ENCODE data around the gene CSMD2.

CSMD2 gene

DNA sequence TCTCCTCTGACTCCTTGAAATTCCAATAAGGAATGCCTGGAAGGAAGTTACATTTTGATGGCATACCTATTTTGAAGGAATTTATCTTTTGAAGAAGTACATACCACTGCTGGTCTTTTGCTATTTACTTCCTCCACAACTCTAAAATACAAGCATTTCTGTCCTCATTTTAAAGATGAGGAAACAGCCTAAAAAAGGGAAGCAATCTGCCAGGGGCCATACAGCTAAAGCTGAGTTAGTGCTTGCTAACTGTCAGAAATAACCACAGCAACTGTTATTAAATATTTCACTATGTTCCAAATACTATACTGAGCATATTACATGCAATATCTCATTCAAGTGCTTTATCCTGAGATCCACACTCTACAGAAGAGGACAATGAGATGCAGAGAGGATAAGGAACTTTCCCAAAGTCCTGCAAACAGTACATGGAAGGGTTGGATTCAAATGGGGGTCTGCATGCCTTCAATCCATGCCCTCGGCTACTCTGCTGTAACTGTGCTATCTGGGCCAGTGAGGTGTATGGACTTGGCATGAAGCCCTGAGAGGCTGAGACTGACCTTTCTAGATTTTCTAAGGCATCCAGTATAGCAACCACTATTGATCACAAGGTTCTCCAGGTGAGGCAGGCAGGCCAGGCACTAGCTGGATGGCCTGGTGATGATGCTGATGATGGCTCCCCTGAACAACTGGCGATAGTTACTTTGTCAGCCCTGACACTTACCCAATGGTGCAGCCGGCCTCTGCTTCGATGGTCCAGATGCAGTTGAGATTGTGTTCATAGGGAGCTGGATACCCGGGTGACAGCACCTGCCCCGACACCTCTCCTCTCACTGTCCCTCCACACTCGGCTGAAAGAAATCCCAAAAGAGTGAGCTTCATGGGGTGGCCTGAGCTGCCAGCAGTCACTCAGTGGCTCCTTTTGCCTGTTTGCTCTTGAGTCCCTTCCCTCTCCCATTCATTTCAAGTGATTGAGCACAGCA, 472.5 kb downstream of the CSMD2 start:
- Histone ChIP-seq H3K36me3 (ENCODE audit: control insufficient read depth in 2 of 2, insufficient read depth in 2 of 2, low read length in 2 of 2) (no peaks in the 10 kb centered on the region), H3K9me3 (ENCODE audit: control insufficient read depth in 2 of 2, low read length in 2 of 2) (no peaks in the 10 kb centered on the region), H3K27ac (ENCODE audit: low read length) (no peak overlapping the region), H3K9ac (ENCODE audit: low read length in 2 of 2) (no peak overlapping the region), H3K4me1 (ENCODE audit: control insufficient read depth, insufficient read depth, low read length) (no peaks in the 10 kb centered on the region), H3K4me3 (ENCODE audit: low read length in 2 of 2) (no peak overlapping the region), H3K27me3 (ENCODE audit: control insufficient read depth in 1 of 2, insufficient read depth in 2 of 2, low read length in 2 of 2) (peaks cover 0 to 12% of the 10 kb centered on the region in 2 donors)

DNA sequence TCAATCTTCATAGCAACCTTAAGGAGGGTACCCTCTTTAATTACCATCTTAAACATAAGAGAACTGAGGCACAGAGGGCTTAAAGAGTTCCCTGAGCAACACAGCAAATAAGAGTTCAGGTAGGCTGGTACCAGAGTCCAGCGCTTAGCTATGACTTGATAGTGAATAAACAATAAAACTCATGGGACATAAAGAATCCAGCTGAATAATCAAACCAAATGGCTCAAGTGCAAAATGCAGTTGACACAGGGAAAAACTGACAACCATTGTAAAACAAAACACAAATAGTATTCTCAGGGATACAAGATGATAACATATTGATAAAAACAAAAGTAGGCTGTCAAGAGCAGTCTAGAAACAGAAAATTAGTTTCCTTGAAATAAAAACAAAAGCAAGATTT, 478.0 kb downstream of the CSMD2 start:
- H3K4me1 ChIP-seq (ENCODE audit: control insufficient read depth, insufficient read depth, low read length), result no peaks in the 10 kb centered on the region

DNA sequence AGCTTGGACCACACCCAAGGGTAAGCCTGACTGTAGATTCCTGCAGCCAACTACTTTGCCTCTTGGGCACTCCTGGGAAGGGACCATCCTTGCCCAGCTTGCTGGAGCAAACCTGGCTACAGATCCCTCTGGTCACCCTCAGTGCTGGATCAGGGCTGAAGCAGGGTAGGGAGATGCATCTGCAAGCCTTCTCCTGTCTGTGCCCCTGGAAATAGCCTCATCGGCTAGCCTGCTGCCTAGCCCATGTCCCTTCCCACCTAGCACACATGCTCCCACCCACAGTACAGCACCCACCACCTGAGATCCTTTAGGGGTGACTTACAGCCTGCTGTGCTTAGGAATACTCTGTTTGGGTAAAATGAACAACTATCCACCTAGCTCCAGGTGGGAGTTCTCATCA, 478.5 kb downstream of the CSMD2 start:
- no peak overlapping the region for H3K9ac ChIP-seq (ENCODE audit: low read length in 2 of 2)
- no peaks in the 10 kb centered on the region for H3K4me1 ChIP-seq (ENCODE audit: control insufficient read depth, insufficient read depth, low read length)
- H3K36me3 ChIP-seq (ENCODE audit: control insufficient read depth in 2 of 2, insufficient read depth in 2 of 2, low read length in 2 of 2), result no peaks in the 10 kb centered on the region
- no peak overlapping the region for H3K27ac ChIP-seq (ENCODE audit: low read length)
- no peak overlapping the region for H3K4me3 ChIP-seq (ENCODE audit: low read length in 2 of 2)
- H3K27me3 ChIP-seq (ENCODE audit: control insufficient read depth in 1 of 2, insufficient read depth in 2 of 2, low read length in 2 of 2), result peaks cover 3 to 17% of the 10 kb centered on the region in 2 donors
- peaks cover 0 to 4% of the 10 kb centered on the region in 2 donors for H3K9me3 ChIP-seq (ENCODE audit: control insufficient read depth in 2 of 2, low read length in 2 of 2)

More for the DNA sequence above, 478.0 kb downstream of the CSMD2 start:
- Histone ChIP-seq H3K27ac (ENCODE audit: low read length) (no peak overlapping the region), H3K4me3 (ENCODE audit: low read length in 2 of 2) (no peak overlapping the region), H3K27me3 (ENCODE audit: control insufficient read depth in 1 of 2, insufficient read depth in 2 of 2, low read length in 2 of 2) (peaks cover 3 to 17% of the 10 kb centered on the region in 2 donors), H3K36me3 (ENCODE audit: control insufficient read depth in 2 of 2, insufficient read depth in 2 of 2, low read length in 2 of 2) (no peaks in the 10 kb centered on the region), H3K9me3 (ENCODE audit: control insufficient read depth in 2 of 2, low read length in 2 of 2) (peaks cover 0 to 4% of the 10 kb centered on the region in 2 donors), H3K9ac (ENCODE audit: low read length in 2 of 2) (no peak overlapping the region)

DNA sequence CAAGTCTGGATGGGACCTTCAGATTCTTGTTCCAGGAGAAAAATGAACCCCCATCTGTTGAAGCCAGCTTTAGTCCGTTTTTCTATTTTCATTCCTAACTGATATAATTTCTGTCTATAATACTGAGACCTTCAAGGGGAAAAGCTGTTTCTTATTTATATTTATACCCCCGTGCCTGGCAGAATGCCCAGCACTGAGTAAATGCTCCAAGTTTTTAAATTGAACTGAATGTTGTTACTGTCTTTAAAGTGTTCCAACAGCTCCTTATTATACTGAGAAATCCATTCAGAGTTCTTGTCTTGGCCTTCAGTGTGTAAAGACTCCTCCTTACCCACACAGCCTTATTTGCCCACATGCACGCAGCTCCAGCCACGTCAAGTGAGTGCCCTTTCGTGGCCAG, 479.8 kb downstream of the CSMD2 start:
- Histone ChIP-seq H3K9ac (ENCODE audit: low read length in 2 of 2) (no peak overlapping the region), H3K27me3 (ENCODE audit: control insufficient read depth in 1 of 2, insufficient read depth in 2 of 2, low read length in 2 of 2) (peaks cover 3 to 17% of the 10 kb centered on the region in 2 donors), H3K36me3 (ENCODE audit: control insufficient read depth in 2 of 2, insufficient read depth in 2 of 2, low read length in 2 of 2) (no peaks in the 10 kb centered on the region), H3K4me1 (ENCODE audit: control insufficient read depth, insufficient read depth, low read length) (no peaks in the 10 kb centered on the region), H3K4me3 (ENCODE audit: low read length in 2 of 2) (no peak overlapping the region), H3K9me3 (ENCODE audit: control insufficient read depth in 2 of 2, low read length in 2 of 2) (peaks cover 0 to 4% of the 10 kb centered on the region in 2 donors), H3K27ac (ENCODE audit: low read length) (no peak overlapping the region)

DNA sequence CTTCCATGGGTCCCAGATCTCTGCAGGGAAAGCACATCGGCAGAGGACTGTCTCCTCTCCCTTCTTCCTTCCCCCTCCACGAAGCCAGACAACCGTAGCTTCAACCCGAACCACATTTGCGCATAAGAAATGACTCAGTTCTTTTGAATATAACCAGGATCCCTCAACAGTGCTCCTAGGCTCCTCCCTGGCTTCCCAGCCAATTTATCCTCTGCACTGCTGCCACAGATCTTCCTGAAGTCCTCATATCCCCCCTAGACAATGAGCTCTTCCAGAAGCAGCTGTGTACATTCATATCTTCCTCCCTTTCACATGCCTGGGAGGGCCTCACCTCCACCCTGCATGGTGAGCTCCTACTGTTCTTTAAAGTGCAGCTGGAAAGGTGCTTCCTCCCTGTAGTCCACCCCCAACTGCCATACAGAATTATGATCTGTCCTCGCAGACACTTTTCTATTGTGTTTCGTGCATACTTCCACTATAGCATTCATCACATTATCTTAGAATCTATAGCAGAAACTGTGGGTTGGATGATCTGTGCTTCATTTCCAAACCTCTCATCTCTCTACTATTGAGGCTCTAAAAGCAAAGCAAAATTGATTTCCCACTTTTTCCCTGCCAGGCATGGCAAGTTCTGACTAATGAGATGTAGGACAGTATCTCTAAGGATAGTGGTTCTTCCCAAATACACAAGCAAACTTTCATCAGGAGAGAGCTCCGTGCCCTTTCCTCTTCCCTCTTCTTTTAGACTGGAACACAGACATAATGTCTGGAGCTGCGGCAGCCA, 480.4 kb downstream of the CSMD2 start:
- Histone ChIP-seq H3K27me3 (ENCODE audit: control insufficient read depth in 1 of 2, insufficient read depth in 2 of 2, low read length in 2 of 2) (peaks cover 3 to 12% of the 10 kb centered on the region in 2 donors), H3K9ac (ENCODE audit: low read length in 2 of 2) (no peak overlapping the region), H3K4me3 (ENCODE audit: low read length in 2 of 2) (no peak overlapping the region), H3K4me1 (ENCODE audit: control insufficient read depth, insufficient read depth, low read length) (no peaks in the 10 kb centered on the region), H3K27ac (ENCODE audit: low read length) (no peak overlapping the region), H3K36me3 (ENCODE audit: control insufficient read depth in 2 of 2, insufficient read depth in 2 of 2, low read length in 2 of 2) (no peaks in the 10 kb centered on the region), H3K9me3 (ENCODE audit: control insufficient read depth in 2 of 2, low read length in 2 of 2) (peaks cover 0 to 4% of the 10 kb centered on the region in 2 donors)

DNA sequence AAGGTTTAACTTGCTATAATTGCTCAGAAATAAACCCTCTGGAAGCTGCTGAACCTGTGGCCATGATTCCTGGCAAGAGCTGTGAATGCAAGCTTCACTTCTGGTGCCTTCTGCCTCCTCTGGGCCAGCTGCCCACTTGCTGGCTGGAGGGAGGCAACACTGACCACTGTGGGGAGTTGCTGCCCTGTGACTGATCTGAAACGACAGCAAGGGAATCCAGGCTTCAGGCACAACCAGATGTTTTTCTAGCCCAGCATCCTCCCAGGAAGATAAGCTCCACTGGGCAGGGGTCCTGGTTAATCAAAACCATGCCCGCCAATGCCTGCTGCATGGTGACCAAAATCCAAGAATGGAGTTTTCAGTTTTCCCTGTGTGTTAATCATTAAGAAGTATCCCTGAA, 481.1 kb downstream of the CSMD2 start:
- H3K4me1 ChIP-seq (ENCODE audit: control insufficient read depth, insufficient read depth, low read length), result no peaks in the 10 kb centered on the region
- no peak overlapping the region for H3K9ac ChIP-seq (ENCODE audit: low read length in 2 of 2)
- peaks cover 3 to 9% of the 10 kb centered on the region in 2 donors for H3K27me3 ChIP-seq (ENCODE audit: control insufficient read depth in 1 of 2, insufficient read depth in 2 of 2, low read length in 2 of 2)
- no peak overlapping the region for H3K4me3 ChIP-seq (ENCODE audit: low read length in 2 of 2)
- H3K27ac ChIP-seq (ENCODE audit: low read length), result no peak overlapping the region
- no peaks in the 10 kb centered on the region for H3K36me3 ChIP-seq (ENCODE audit: control insufficient read depth in 2 of 2, insufficient read depth in 2 of 2, low read length in 2 of 2)
- peaks cover 0 to 4% of the 10 kb centered on the region in 2 donors for H3K9me3 ChIP-seq (ENCODE audit: control insufficient read depth in 2 of 2, low read length in 2 of 2)

DNA sequence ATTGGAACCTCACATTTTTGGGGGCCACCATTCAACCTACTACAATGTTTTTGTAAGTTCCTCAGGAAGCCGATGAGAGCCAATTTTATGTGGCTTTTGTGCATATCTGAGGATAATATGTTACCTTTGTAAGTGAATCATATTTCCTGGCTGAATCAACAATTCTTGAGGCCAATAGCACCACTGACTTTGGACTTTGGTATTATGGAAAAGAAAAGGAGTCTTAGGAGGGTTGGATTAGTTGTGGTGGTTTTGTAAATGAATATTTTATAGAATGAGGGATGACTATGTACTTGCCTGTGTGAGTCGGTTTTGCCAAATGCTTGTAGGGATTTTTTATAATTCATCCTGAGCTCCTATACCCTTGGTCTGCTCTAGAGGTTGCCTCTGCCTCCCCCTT, 482.7 kb downstream of the CSMD2 start:
- no peak overlapping the region for H3K9ac ChIP-seq (ENCODE audit: low read length in 2 of 2)
- H3K4me1 ChIP-seq (ENCODE audit: control insufficient read depth, insufficient read depth, low read length), result no peaks in the 10 kb centered on the region
- H3K9me3 ChIP-seq (ENCODE audit: control insufficient read depth in 2 of 2, low read length in 2 of 2), result peaks cover 0 to 4% of the 10 kb centered on the region in 2 donors
- H3K27ac ChIP-seq (ENCODE audit: low read length), result no peak overlapping the region
- H3K36me3 ChIP-seq (ENCODE audit: control insufficient read depth in 2 of 2, insufficient read depth in 2 of 2, low read length in 2 of 2), result no peaks in the 10 kb centered on the region
- no peak overlapping the region for H3K4me3 ChIP-seq (ENCODE audit: low read length in 2 of 2)
- peaks cover 3 to 9% of the 10 kb centered on the region in 2 donors for H3K27me3 ChIP-seq (ENCODE audit: control insufficient read depth in 1 of 2, insufficient read depth in 2 of 2, low read length in 2 of 2)

DNA sequence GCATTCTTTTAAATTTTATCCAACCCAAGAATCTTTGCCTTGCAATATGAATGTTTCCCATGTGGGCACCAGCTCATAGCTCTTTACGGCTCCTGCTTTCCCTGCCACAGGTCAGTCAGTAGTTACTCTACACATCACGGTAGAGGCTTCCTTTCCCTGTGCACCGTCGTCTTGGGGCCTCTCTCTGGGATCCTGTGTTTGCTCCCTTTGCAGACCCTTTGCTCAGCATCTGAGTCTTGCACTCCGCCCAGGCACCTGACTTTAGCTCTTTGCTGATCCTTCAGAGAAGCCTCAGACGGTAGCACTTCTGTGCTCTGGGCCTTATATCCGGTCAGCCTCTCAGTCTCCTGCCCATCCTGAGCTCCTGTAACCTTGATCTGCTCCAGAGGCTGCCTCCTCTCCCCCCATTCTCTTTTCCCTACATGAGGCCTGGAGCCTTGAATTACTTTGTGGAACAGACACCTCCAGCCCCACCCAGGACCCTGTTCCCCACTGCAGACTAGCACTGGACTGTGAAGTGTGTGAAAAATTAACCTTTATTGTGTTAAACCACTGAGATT, 484.7 kb downstream of the CSMD2 start:
- Histone ChIP-seq H3K9me3 (ENCODE audit: control insufficient read depth in 2 of 2, low read length in 2 of 2) (peaks cover 0 to 4% of the 10 kb centered on the region in 2 donors), H3K27ac (ENCODE audit: low read length) (no peak overlapping the region), H3K36me3 (ENCODE audit: control insufficient read depth in 2 of 2, insufficient read depth in 2 of 2, low read length in 2 of 2) (no peaks in the 10 kb centered on the region), H3K4me3 (ENCODE audit: low read length in 2 of 2) (no peak overlapping the region), H3K4me1 (ENCODE audit: control insufficient read depth, insufficient read depth, low read length) (no peaks in the 10 kb centered on the region), H3K9ac (ENCODE audit: low read length in 2 of 2) (no peak overlapping the region), H3K27me3 (ENCODE audit: control insufficient read depth in 1 of 2, insufficient read depth in 2 of 2, low read length in 2 of 2) (peaks cover 0 to 2% of the 10 kb centered on the region in 2 donors)

DNA sequence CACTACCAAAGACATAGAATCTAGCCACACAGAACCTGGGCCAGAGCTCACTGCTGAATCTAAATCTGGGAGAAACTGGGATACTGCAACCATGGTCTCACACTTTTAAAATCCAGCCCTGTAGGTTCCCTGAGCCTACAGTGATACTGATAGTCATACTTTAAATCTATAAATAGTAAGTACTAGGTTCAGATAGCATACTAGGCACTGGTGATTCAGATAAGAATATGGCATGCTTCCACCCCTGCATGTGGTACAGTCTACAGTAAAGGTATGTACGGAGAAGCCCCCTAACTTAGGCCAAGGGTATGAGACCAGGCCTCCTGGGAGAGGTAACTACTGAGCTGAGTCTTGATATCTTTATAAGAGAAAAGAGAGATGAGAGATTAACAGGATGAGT, 494.5 kb downstream of the CSMD2 start:
- H3K27me3 ChIP-seq (ENCODE audit: control insufficient read depth in 1 of 2, insufficient read depth in 2 of 2, low read length in 2 of 2), result peaks cover 4 to 7% of the 10 kb centered on the region in 2 donors
- H3K27ac ChIP-seq (ENCODE audit: low read length), result no peak overlapping the region
- no peak overlapping the region for H3K4me3 ChIP-seq (ENCODE audit: low read length in 2 of 2)
- H3K9ac ChIP-seq (ENCODE audit: low read length in 2 of 2), result no peak overlapping the region
- H3K9me3 ChIP-seq (ENCODE audit: control insufficient read depth in 2 of 2, low read length in 2 of 2), result no peaks in the 10 kb centered on the region
- H3K4me1 ChIP-seq (ENCODE audit: control insufficient read depth, insufficient read depth, low read length), result no peaks in the 10 kb centered on the region
- H3K36me3 ChIP-seq (ENCODE audit: control insufficient read depth in 2 of 2, insufficient read depth in 2 of 2, low read length in 2 of 2), result no peaks in the 10 kb centered on the region

DNA sequence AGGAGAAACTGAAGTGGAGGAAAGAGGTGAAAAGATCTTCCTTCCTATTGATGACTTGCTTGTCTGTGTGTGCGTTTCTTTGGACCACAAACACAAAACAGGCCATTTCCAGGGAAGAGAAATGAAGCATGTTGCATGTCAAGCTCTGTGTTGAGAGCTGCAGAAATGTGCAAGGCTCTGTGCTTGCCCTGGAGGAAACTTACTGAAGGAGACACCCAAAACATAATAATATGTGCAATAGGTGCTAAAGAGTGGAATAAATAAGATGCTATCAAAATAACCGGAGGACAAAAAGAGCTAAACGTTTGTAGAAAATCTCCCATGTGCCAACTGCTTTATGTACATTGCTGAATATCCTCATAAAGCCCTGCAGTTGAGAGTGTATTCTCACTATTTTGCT, 496.3 kb downstream of the CSMD2 start:
- no peaks in the 10 kb centered on the region for H3K9me3 ChIP-seq (ENCODE audit: control insufficient read depth in 2 of 2, low read length in 2 of 2)
- no peaks in the 10 kb centered on the region for H3K4me1 ChIP-seq (ENCODE audit: control insufficient read depth, insufficient read depth, low read length)
- no peaks in the 10 kb centered on the region for H3K36me3 ChIP-seq (ENCODE audit: control insufficient read depth in 2 of 2, insufficient read depth in 2 of 2, low read length in 2 of 2)
- H3K9ac ChIP-seq (ENCODE audit: low read length in 2 of 2), result no peak overlapping the region
- H3K4me3 ChIP-seq (ENCODE audit: low read length in 2 of 2), result no peak overlapping the region
- peaks cover 4 to 7% of the 10 kb centered on the region in 2 donors for H3K27me3 ChIP-seq (ENCODE audit: control insufficient read depth in 1 of 2, insufficient read depth in 2 of 2, low read length in 2 of 2)
- H3K27ac ChIP-seq (ENCODE audit: low read length), result no peak overlapping the region
